GOT3 (cell line): ENCODE measurements around the gene HSPA1A.

Experiments
- DNase-seq: peaks from one replicate; lab custom pipeline; 2025; ENCODE audit warnings: mixed read lengths; lab: John Stamatoyannopoulos, UW

Gene HSPA1A

DNA sequence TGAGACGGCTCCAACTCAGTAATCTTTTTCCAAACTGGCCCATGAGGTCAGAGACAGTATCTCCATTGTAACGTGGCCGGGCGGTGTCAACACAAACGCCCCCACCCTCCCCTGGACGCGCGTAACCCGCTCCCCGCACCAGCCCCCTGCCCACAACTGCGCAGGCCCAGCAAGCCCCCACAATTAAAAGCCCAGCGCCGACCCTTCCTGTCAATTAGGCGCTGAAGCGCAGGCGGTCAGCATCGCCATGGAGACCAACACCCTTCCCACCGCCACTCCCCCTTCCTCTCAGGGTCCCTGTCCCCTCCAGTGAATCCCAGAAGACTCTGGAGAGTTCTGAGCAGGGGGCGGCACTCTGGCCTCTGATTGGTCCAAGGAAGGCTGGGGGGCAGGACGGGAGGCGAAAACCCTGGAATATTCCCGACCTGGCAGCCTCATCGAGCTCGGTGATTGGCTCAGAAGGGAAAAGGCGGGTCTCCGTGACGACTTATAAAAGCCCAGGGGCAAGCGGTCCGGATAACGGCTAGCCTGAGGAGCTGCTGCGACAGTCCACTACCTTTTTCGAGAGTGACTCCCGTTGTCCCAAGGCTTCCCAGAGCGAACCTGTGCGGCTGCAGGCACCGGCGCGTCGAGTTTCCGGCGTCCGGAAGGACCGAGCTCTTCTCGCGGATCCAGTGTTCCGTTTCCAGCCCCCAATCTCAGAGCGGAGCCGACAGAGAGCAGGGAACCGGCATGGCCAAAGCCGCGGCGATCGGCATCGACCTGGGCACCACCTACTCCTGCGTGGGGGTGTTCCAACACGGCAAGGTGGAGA lies at the start of gene HSPA1A, which contains the start of gene HSPA1L:
HSPA1A (plus strand) TSS at position 519 of the 814 bp plus-strand sequence; CDS start at position 733, 214 bp downstream.
HSPA1L (minus strand) TSS at position 259 of the 814 bp plus-strand sequence. CDS start 3,311 bp downstream, outside the sequence.
- peak; percentile 52 for DNase-seq

DNA sequence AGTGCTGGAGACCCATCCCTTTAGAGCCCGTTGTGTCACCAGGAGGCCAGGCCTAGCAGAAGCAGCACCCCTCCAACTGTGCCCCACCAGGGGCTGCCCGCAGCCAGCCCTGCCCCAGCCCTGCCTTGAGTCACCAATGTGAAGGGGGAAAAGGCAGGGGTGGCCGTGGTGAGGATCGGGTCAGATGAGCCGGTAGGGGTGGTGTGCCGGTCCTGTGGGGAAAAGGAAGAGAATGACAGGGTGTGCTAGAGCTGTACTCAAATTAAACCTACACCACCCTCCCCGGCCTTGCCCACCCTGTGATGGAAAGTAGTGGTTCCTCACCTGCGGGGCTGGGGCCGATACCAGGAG lies 49.8 kb upstream of the HSPA1A start:
- DNase-seq, result no peak

DNA sequence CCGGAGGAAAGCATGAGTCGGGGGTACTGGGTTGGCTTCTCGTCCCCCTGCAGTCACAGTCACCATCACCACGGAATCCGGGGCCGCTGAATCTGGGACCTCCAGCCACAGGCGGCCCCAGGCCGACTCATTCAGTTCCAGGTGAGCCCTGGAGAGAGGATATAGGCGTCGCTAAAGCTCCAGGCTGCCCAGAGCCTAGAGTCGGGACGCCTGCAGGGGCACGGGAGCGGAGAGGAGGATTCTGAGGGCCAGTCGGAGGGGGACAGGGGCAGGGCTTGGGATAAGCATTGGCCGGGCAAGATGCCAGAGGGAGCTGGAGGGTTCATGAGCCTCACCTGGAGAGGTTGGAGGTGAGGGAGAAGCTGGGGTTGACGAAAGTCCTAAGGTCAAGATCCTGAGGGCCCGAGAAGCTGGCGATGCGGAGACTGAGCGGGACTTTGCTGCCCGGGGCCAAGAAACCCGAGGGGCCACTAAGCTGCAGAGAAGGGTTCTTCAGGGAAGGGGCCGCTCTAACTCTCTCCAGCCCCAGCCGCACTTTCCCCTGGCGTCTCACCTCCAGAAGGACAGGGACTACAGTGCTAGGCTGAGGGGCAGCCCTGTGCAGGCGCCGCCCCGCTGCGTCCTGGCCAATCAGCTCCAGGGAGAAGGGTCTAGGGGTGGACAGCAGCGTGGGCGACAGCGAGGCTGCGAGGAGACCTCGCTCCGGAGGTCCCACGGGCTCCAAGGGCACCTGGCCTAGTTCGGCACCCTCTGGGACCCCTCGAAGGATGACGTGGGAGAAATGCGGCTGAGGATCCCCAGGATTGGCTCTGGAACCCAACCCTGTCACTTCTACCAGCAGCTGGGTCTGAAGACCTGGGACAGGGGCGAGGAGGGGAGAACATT lies 49.2 kb upstream of the HSPA1A start:
- no peak for DNase-seq

DNA sequence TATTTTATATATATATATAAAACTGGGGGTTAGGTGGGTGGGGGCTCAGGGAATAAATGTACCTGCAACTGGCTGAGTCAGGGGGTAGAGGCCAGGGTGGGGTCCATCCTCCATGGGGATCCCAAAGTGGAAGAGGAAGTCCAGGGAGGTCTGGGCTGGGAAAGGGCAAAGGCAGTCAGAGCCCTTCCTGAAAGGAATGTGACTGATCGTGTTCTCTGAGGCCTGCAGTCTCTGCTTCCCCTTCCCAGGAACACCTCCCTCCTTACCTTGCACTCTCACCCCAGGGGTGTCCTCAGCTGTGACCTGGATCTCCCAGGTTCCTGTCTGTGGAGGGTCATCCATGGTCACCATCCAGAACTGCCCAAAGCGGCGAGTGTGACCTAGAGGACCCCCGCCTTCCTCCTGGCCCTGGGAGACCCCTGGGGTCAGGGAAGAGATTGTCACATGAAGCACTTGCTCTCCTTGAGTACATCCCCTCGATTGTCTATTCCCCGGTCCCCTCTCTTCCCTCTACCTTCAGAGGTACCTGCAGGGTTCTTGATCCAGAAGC lies 48.2 kb upstream of the HSPA1A start:
- no peak for DNase-seq

- DNase-seq, result no peak
Measured at GRCh38 chr6:31768363-31769257, 46.7 kb upstream of the HSPA1A start.

DNA sequence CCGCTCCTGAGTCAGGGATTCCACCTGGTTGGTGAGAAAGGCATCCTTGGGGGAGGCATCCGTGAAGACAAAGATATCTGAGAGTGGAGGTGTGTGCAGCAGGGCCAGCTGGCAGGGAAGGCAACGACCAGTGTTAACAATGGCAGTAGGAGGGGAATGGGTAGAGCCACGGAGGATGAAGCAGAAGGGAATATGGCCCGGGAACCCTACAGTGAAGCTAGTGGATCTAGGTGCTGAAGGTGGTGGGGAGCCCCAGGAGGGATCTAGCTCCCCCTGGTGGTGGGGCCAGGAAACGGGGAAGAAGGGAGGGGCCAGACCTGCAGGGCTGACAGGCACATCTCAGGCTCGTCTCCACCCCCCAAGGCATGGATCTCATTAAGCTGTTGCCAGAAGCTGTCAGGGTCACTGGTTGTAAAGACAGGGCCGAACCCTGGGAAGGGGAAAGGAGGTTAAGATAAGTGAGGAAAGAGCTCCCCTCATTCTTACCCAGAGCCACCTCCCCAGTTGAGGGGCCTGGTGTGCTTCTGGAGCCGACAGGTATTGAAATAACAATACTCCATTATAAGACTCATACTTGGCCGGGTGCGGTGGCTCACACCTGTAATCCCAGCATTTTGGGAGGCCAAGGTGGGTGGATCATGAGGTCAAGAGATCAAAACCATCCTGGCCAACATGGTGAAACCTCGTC lies 45.5 kb upstream of the HSPA1A start:
- DNase-seq, result no peak

DNA sequence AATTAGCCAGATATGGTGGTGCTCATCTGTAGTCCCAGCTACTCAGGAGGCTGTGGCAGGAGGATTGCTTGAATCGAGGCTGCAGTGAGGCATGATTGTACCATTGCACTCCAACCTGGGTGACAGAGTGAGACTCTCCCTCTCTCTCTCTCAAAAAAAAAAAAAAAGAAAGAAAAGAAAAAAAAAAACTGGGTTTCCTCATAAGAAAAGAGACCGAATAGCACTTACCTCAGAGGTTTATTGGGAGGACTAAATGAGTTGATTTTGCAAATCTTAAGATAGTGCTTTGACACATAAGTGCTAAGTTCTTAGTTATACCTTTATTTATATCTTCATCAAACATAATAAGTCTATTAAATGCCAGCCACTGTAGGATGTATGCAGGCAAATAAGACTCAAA lies 44.5 kb upstream of the HSPA1A start:
- DNase-seq, result no peak

DNA sequence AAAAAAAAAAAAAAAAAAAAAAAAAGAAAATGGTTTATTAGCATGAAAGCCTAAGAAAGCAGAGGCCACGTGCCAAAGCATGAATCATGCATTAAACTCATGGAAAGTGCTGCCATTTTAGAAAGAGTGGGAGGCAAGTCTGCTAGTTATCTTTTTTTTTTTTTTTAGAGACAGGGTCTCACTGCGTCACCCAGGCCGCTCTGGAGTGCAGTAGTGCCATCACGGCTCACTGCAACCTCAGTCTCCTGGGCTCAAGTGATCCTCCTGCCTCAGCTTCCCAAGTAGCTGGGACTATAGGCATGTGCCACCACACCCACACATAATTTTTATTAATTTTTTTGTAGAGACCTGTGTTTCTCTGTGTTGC lies 43.4 kb upstream of the HSPA1A start:
- DNase-seq, result no peak

- no peak for DNase-seq
Measured at GRCh38 chr6:31775184-31775583, 40.2 kb upstream of the HSPA1A start.

GRCh38 chr6:31775633-31776484 lies 39.5 kb upstream of the HSPA1A start:
- no peak for DNase-seq

DNA sequence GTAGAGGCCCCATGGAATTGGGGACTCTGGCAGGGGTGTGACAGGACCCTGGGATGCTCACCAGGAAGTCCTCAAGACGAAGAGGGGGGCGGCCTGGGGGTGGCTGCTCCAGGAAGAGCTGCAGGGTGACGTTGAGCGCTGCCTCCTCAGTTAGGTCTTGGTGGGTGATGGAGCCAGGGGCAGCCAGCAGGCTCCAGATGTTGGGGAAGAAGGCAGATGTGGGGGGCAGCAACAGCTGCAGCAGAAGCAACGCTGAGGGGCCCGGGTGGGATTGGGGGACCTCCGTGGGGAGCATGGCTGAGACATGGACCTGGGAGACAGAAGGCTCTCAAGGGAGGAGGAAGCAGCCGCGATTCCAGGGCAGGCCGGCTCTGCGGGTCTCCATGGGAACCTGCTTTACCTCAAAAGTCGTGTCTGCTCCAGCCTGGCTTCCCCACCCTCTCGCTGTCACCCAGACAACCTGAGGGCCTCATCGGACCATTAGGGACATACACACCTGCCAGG lies 38.8 kb upstream of the HSPA1A start:
- DNase-seq, result no peak

DNA sequence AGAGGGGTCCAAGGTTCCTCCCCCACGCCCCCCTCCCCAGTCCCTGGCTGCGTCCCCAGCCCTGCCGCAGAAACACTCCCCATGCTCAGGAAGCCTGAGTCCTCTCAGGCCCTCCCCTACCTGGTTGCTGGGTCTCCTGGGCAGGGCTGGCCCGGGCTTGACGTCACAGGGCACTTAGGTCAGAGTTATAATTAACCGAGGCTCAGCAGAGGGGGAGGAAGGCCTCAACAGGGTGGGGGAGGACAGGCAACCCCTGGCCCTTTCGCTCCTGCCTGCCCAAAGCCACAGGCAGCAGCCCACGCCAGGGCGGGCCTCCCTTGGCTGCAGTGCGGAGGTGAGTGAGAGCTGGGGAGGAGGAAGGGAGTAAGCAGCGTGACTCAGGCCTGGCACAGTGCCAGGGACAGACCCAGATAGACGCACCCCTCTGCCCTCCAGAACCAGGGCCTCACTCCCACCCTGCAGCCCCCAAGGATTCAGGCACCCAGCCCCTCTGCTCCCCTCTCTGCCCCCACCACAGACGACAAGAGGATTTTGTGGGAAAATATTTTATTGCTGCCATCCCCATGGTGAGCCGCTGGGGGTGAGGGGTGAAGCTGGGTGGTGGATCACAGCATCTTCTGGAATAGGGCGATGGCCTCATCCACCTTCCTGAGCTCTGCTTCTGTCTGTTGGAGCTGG lies 38.2 kb upstream of the HSPA1A start, which contains the start of gene VWA7:
VWA7 (minus strand) TSS at position 340 of the 678 bp plus-strand sequence. CDS start 549 bp downstream, outside the sequence.
- DNase-seq, result no peak

DNA sequence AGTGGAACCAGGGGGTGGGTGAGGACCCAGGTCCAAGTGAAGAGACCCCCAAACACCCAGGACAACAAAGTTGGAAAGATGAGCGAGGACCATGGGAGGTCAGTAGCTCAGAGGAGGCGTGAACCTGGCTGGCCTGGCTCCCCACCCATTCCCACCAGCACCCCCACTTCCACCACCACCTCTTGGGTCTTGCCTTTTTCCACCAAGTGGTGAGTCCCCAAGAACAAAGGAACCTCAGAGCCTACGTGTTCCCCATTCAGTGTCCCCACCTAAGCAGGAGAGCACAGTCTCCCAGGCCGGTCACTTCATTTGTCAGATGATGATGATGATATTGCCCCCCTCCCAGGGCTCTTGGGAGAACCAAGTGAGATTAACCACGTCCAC lies 37.7 kb upstream of the HSPA1A start:
- no peak for DNase-seq

DNA sequence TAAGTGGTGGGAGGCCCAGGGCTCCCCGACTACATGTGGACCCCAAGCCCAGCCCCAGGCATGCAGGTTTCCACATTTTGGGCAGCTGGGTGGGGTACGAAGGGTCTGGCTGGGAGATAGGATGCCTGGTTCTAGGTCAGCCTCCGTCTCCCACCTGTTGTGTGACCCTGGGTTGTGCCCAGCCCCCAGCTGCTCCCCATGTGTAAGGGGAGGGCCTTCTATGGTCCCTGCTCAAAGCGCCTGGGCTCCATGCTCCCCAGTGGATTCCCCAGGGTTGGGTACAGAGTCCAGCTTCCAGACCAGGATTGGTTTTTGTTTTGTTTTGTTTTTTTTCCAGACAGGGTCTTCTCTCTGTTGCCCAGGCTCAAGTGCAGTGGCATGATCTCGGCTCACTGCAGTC lies 37.1 kb upstream of the HSPA1A start:
- DNase-seq, result no peak

DNA sequence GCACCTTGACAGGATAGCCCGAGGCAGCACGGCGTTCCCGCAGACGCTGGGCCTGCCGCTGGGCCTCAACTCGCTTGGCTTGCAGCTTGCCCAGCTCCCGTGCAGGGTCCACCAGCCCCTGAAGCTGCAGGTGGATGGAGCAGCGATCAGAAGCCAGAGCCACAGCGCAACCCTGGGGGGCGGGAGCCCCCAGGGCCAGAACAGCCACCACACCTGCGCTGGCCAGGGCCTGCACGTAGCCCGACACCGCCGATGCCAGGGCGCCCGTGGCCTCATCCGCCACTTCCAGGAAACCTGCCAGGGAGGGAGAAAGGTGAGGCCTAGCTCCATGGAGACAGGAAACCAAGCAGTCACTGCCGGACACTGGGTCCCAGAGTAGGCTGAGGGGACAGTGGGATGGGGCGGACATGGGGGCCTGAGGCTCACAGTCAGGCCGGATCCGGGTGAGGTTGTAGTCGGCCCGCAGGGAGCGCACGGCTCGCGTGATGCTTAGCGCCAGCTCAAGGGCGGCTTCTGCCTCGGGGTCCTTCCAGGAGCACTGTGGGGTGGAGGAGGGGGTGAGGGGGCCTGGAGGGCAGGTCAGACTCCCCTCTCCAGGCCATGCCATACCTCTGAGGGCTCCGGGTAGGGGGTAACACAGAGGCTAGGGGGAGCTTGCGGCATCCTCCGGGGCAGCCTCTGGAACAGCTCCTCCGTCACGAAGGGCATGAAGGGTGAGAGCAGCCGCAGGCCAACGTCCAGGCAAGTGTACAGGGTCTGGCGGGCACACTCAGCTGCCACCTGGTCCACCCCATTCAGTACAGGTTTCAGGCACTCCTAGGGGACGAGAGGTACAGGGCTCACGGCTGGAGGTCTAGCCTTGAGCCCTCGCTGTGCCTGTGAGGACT lies 36.1 kb upstream of the HSPA1A start:
- DNase-seq, result no peak

DNA sequence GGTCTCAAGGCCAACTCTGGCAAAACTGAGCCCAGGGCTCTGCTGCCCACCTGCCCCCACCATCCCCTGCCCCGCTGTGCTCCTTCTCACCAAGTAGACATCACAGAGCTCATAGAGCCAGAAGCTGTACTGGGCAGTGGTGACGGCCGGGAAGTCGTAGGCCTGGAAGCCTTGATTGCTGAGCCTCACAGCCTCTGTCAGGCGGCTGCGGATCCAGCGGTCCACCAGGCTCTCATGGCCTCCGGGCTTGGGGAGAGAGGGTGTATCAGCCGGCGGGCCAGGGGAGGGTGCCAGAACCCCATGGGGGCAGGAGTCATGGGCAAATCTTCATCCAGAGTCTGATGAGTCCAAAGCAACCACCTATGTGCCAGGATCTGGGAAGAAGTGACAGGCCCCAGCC lies 35.4 kb upstream of the HSPA1A start:
- DNase-seq, result no peak

- DNase-seq, result no peak
Measured at GRCh38 chr6:31780507-31781243, 34.7 kb upstream of the HSPA1A start.
